ENCODE data around the gene SNRNP35. TPM values are rescaled to one million over a fixed set of nuclear protein-coding genes. Genes with fewer than 3 reads are reported as not detected.
"Not testable (repeated sequence)": the region's sequence is repeated elsewhere in the genome, so short reads cannot be mapped to it uniquely, and the experiment has no call there.

Gene SNRNP35
- total and polyA plus RNA-seq, 9 donors: 23.1 to 34.2 (median 31.1) TPM

GRCh38 chr12:123499332-123499731, 41.4 kb downstream of the SNRNP35 start:
- Histone ChIP-seq H3K27ac (ENCODE audit: low read length) (no peak overlapping the region), H3K4me1 (ENCODE audit: control insufficient read depth, insufficient read depth, low read length) (no peaks in the 10 kb centered on the region), H3K4me3 (ENCODE audit: low read length) (no peak overlapping the region), H3K9me3 (replicated peaks; ENCODE audit: control insufficient read depth, low read depth, low read length) (no peaks in the 10 kb centered on the region), H3K27me3 (ENCODE audit: control insufficient read depth, insufficient read depth, low read length) (no peaks in the 10 kb centered on the region), H3K36me3 (ENCODE audit: control insufficient read depth, insufficient read depth, low read length) (peaks cover 37% of the 10 kb centered on the region)
- WGBS (ENCODE audit: insufficient coverage): 97% methylated on average over 11 of the region's 16 CpGs
- no peak for DNase-seq

GRCh38 chr12:123502163-123502704, 44.3 kb downstream of the SNRNP35 start:
- DNase-seq: no peak
- Histone ChIP-seq H3K27me3 (ENCODE audit: control insufficient read depth, insufficient read depth, low read length) (no peaks in the 10 kb centered on the region), H3K4me3 (ENCODE audit: low read length) (no peak overlapping the region), H3K27ac (ENCODE audit: low read length) (no peak overlapping the region), H3K4me1 (ENCODE audit: control insufficient read depth, insufficient read depth, low read length) (no peaks in the 10 kb centered on the region), H3K36me3 (ENCODE audit: control insufficient read depth, insufficient read depth, low read length) (peaks cover 37% of the 10 kb centered on the region), H3K9me3 (replicated peaks; ENCODE audit: control insufficient read depth, low read depth, low read length) (no peaks in the 10 kb centered on the region)
- WGBS (ENCODE audit: insufficient coverage): 100% methylated on average over 3 of the region's 12 CpGs

- Histone ChIP-seq H3K27ac (ENCODE audit: low read length) (no peak overlapping the region), H3K36me3 (ENCODE audit: control insufficient read depth, insufficient read depth, low read length) (peaks cover 39% of the 10 kb centered on the region), H3K9me3 (replicated peaks; ENCODE audit: control insufficient read depth, low read depth, low read length) (no peaks in the 10 kb centered on the region), H3K27me3 (ENCODE audit: control insufficient read depth, insufficient read depth, low read length) (no peaks in the 10 kb centered on the region), H3K4me3 (ENCODE audit: low read length) (no peak overlapping the region), H3K4me1 (ENCODE audit: control insufficient read depth, insufficient read depth, low read length) (no peaks in the 10 kb centered on the region)
- DNase-seq: no peak
- WGBS (ENCODE audit: insufficient coverage): 90% methylated on average over 11 of the region's 17 CpGs
Measured at GRCh38 chr12:123506059-123506842, 48.3 kb downstream of the SNRNP35 start.

- Histone ChIP-seq H3K4me3 (ENCODE audit: low read length) (no peak overlapping the region), H3K36me3 (ENCODE audit: control insufficient read depth, insufficient read depth, low read length) (peaks cover 44% of the 10 kb centered on the region), H3K27me3 (ENCODE audit: control insufficient read depth, insufficient read depth, low read length) (no peaks in the 10 kb centered on the region), H3K4me1 (ENCODE audit: control insufficient read depth, insufficient read depth, low read length) (no peaks in the 10 kb centered on the region), H3K27ac (ENCODE audit: low read length) (no peak overlapping the region), H3K9me3 (replicated peaks; ENCODE audit: control insufficient read depth, low read depth, low read length) (no peaks in the 10 kb centered on the region)
- no peak for DNase-seq
- 83% methylated on average over 6 of the region's 6 CpGs for WGBS (ENCODE audit: insufficient coverage)
Measured at GRCh38 chr12:123506843-123507236, 48.9 kb downstream of the SNRNP35 start.

- Histone ChIP-seq H3K4me3 (ENCODE audit: low read length) (no peak overlapping the region), H3K4me1 (ENCODE audit: control insufficient read depth, insufficient read depth, low read length) (peaks cover 3% of the 10 kb centered on the region), H3K36me3 (ENCODE audit: control insufficient read depth, insufficient read depth, low read length) (peaks cover 69% of the 10 kb centered on the region), H3K9me3 (replicated peaks; ENCODE audit: control insufficient read depth, low read depth, low read length) (no peaks in the 10 kb centered on the region), H3K27me3 (ENCODE audit: control insufficient read depth, insufficient read depth, low read length) (no peaks in the 10 kb centered on the region), H3K27ac (ENCODE audit: low read length) (no peak overlapping the region)
- DNase-seq: no peak
- WGBS (ENCODE audit: insufficient coverage): 55% methylated on average over 18 of the region's 26 CpGs
Measured at GRCh38 chr12:123512838-123513665, 55.1 kb downstream of the SNRNP35 start.

GRCh38 chr12:123513805-123514204, 55.9 kb downstream of the SNRNP35 start:
- Histone ChIP-seq H3K27me3 (ENCODE audit: control insufficient read depth, insufficient read depth, low read length) (no peaks in the 10 kb centered on the region), H3K9me3 (replicated peaks; ENCODE audit: control insufficient read depth, low read depth, low read length) (no peaks in the 10 kb centered on the region), H3K4me3 (ENCODE audit: low read length) (no peak overlapping the region), H3K4me1 (ENCODE audit: control insufficient read depth, insufficient read depth, low read length) (peaks cover 3% of the 10 kb centered on the region), H3K36me3 (ENCODE audit: control insufficient read depth, insufficient read depth, low read length) (peaks cover 67% of the 10 kb centered on the region), H3K27ac (ENCODE audit: low read length) (no peak overlapping the region)
- 71% methylated on average over 13 of the region's 13 CpGs for WGBS (ENCODE audit: insufficient coverage)
- DNase-seq: no peak

- DNase-seq; H3K27me3 ChIP-seq (ENCODE audit: control insufficient read depth, insufficient read depth, low read length); H3K27ac ChIP-seq (ENCODE audit: low read length); H3K9me3 ChIP-seq (replicated peaks; ENCODE audit: control insufficient read depth, low read depth, low read length); H3K4me3 ChIP-seq (ENCODE audit: low read length); H3K4me1 ChIP-seq (ENCODE audit: control insufficient read depth, insufficient read depth, low read length): not testable (repeated sequence)
- peaks cover 71% of the 10 kb centered on the region for H3K36me3 ChIP-seq (ENCODE audit: control insufficient read depth, insufficient read depth, low read length)
- no CpG with 5 or more reads among the region's 1 CpG for WGBS (ENCODE audit: insufficient coverage)
Measured at GRCh38 chr12:123514582-123515221, 56.8 kb downstream of the SNRNP35 start.

GRCh38 chr12:123516216-123516780, 58.4 kb downstream of the SNRNP35 start:
- Histone ChIP-seq H3K36me3 (ENCODE audit: control insufficient read depth, insufficient read depth, low read length) (peaks cover 73% of the 10 kb centered on the region), H3K27ac (ENCODE audit: low read length) (no peak overlapping the region)

More at GRCh38 chr12:123516216-123516780, 58.4 kb downstream of the SNRNP35 start:
- Histone ChIP-seq H3K4me1 (ENCODE audit: control insufficient read depth, insufficient read depth, low read length) (peaks cover 13% of the 10 kb centered on the region), H3K4me3 (ENCODE audit: low read length) (no peak overlapping the region), H3K27me3 (ENCODE audit: control insufficient read depth, insufficient read depth, low read length) (no peaks in the 10 kb centered on the region), H3K9me3 (replicated peaks; ENCODE audit: control insufficient read depth, low read depth, low read length) (no peaks in the 10 kb centered on the region)
- no peak for DNase-seq
- WGBS (ENCODE audit: insufficient coverage): 69% methylated on average over 10 of the region's 11 CpGs

Measured in muscle of leg (tissue), 11 donors.